DMS 273 (cell line): ENCODE results near the gene LRP1-AS.

Experiments
- DNase-seq: peaks from one replicate; lab custom pipeline; 2025; ENCODE audit not compliant: unreplicated experiment; lab: John Stamatoyannopoulos, UW

Gene LRP1-AS

GRCh38 chr12:57101892-57102695 is 45.3 kb downstream of the LRP1-AS start:
- DNase-seq = peak; percentile 54

GRCh38 chr12:57099766-57100165 is 47.7 kb downstream of the LRP1-AS start:
- no peak for DNase-seq

- DNase-seq = no peak
Measured at GRCh38 chr12:57099047-57099714, 48.2 kb downstream of the LRP1-AS start.

GRCh38 chr12:57098546-57098945 is 48.9 kb downstream of the LRP1-AS start:
- DNase-seq = peak; percentile 10

- DNase-seq = no peak
Measured at GRCh38 chr12:57097554-57097835, 49.9 kb downstream of the LRP1-AS start.

GRCh38 chr12:57096748-57097553 is 50.5 kb downstream of the LRP1-AS start:
- DNase-seq = no peak

GRCh38 chr12:57096099-57096572 is 51.3 kb downstream of the LRP1-AS start:
- DNase-seq = peak; percentile 62

GRCh38 chr12:57095440-57095839 is 52.0 kb downstream of the LRP1-AS start:
- no peak for DNase-seq
